GM23338 (cell line): ENCODE measurements around the gene FOXA1. TPM values are rescaled to one million over a fixed set of nuclear protein-coding genes. Genes with fewer than 3 reads are reported as not detected.

Experiments used
- ATAC-seq: fragments of 200-7000 bp; cut with Tn5 transposase; 3 replicates; pipeline ENCODE4 v1.9.1; 2020
- DNase-seq: peaks from one replicate; pipeline ENCODE4 v3.0.0-alpha.2; 2015; ENCODE audit warnings: low spot score
- H2AFZ ChIP-seq: fragments of 200-600 bp; sonication (generic); 2 replicates; pipeline ENCODE4 v1.8.0; 2016; ENCODE audit warnings: antibody characterized with exemption, mild to moderate bottlenecking, moderate library complexity
- H3F3A ChIP-seq: fragments of 200-600 bp; sonication (generic); replicated peaks from 2 replicates; pipeline ENCODE4 v1.8.0; 2017; ENCODE audit warnings: antibody characterized with exemption, mixed run types, low read depth
- H3K27ac ChIP-seq: fragments of 200-600 bp; sonication (generic); 2 replicates; pipeline ENCODE4 v1.6.1; 2016; ENCODE audit warnings: low read depth
- H3K27me3 ChIP-seq: fragments of 200-600 bp; sonication (generic); 2 replicates; pipeline ENCODE4 v1.8.0; 2016; ENCODE audit warnings: mild to moderate bottlenecking, mixed run types, moderate library complexity; ENCODE audit not compliant: insufficient read depth
- H3K36me3 ChIP-seq: fragments of 200-600 bp; sonication (generic); 2 replicates; pipeline ENCODE4 v1.8.0; 2016; ENCODE audit warnings: mild to moderate bottlenecking; ENCODE audit not compliant: insufficient read depth
- H3K4me1 ChIP-seq: fragments of 200-600 bp; sonication (generic); 2 replicates; pipeline ENCODE4 v1.8.0; 2016; ENCODE audit warnings: mild to moderate bottlenecking, moderate library complexity; ENCODE audit not compliant: insufficient read depth
- H3K4me2 ChIP-seq: fragments of 200-600 bp; sonication (generic); 2 replicates; pipeline ENCODE4 v1.7.1; 2017; ENCODE audit warnings: mixed run types
- H3K4me3 ChIP-seq: fragments of 200-600 bp; sonication (generic); 2 replicates; pipeline ENCODE4 v1.6.1; 2016; ENCODE audit warnings: mixed run types
- H3K79me2 ChIP-seq: fragments of 200-600 bp; sonication (generic); replicated peaks from 2 replicates; pipeline ENCODE4 v1.8.0; 2017; ENCODE audit warnings: mild to moderate bottlenecking; ENCODE audit not compliant: insufficient read depth
- H3K9me2 ChIP-seq: fragments of 200-600 bp; sonication (generic); 2 replicates; pipeline ENCODE4 v1.8.0; 2017; ENCODE audit not compliant: insufficient read depth
- H4K20me1 ChIP-seq: fragments of 200-600 bp; sonication (generic); replicated peaks from 2 replicates; pipeline ENCODE4 v1.8.0; 2017; ENCODE audit warnings: mild to moderate bottlenecking; ENCODE audit not compliant: insufficient read depth
- H3K27ac Mint-ChIP-seq: 2 replicates; pipeline ENCODE4 v1.8.0; 2020; ENCODE audit warnings: inconsistent platforms, mild to moderate bottlenecking, moderate library complexity, mixed read lengths
- H3K27me3 Mint-ChIP-seq: 3 replicates; pipeline ENCODE4 v1.8.0; 2022; ENCODE audit warnings: low read depth, mild to moderate bottlenecking, moderate library complexity, mixed read lengths, inconsistent platforms; ENCODE audit not compliant: insufficient read depth, poor library complexity
- H3K36me3 Mint-ChIP-seq: 3 replicates; pipeline ENCODE4 v1.8.0; 2021; ENCODE audit warnings: low read depth, mild to moderate bottlenecking, inconsistent platforms, moderate library complexity, mixed read lengths
- H3K4me1 Mint-ChIP-seq: 3 replicates; pipeline ENCODE4 v1.8.0; 2020; ENCODE audit warnings: mild to moderate bottlenecking, inconsistent platforms, mixed read lengths
- H3K4me3 Mint-ChIP-seq: 3 replicates; pipeline ENCODE4 v1.8.0; 2021; ENCODE audit warnings: moderate library complexity, mild to moderate bottlenecking, inconsistent platforms, mixed read lengths
- H3K9me3 Mint-ChIP-seq: 3 replicates; pipeline ENCODE4 v1.8.0; 2020; ENCODE audit warnings: moderate library complexity, mild to moderate bottlenecking, inconsistent platforms, mixed read lengths
- CTCF ChIP-seq, 2 experiments: fragments of 200-600 bp in 1 of 2; sonication (generic) in 1 of 2; conservative IDR thresholded peaks; 2 replicates each; pipeline versions ENCODE4 v1.5.1 to v1.6.1; 2016 to 2017; ENCODE audit warnings: antibody characterized with exemption in 2 of 2, low read depth in 2 of 2, mild to moderate bottlenecking in 2 of 2, moderate library complexity in 1 of 2
- EZH2 ChIP-seq: fragments of 200-600 bp; sonication (generic); IDR thresholded peaks from one replicate; pipeline ENCODE4 v1.8.0; 2017; ENCODE audit warnings: antibody characterized with exemption, mild to moderate bottlenecking, low read depth; ENCODE audit not compliant: unreplicated experiment
- EZH2phosphoT487 ChIP-seq: fragments of 200-600 bp; sonication (generic); IDR thresholded peaks from one replicate; pipeline ENCODE4 v1.8.1; 2018; ENCODE audit warnings: antibody characterized with exemption; ENCODE audit not compliant: unreplicated experiment
- JUNB ChIP-seq: IDR thresholded peaks from one replicate; pipeline ENCODE4 v1.6.1; 2016; ENCODE audit warnings: antibody characterized with exemption; ENCODE audit not compliant: unreplicated experiment
- NANOG ChIP-seq: IDR thresholded peaks from 2 replicates; pipeline ENCODE4 v1.6.1; 2016; ENCODE audit warnings: antibody characterized with exemption, borderline replicate concordance
- POLR2AphosphoS5 ChIP-seq: IDR thresholded peaks from 2 replicates; pipeline ENCODE4 v1.6.1; 2016; ENCODE audit warnings: antibody characterized with exemption, low read depth
- STAT1 ChIP-seq: IDR thresholded peaks from one replicate; pipeline ENCODE4 v1.6.1; 2016; ENCODE audit warnings: antibody characterized with exemption; ENCODE audit not compliant: unreplicated experiment
- ZNF114 ChIP-seq: fragments of 250-450 bp; sonication (Bioruptor Pico); IDR thresholded peaks from 2 replicates; pipeline ENCODE4 v1.5.0; 2020; ENCODE audit warnings: mild to moderate bottlenecking, moderate library complexity
- ZNF331 ChIP-seq: fragments of 250-450 bp; sonication (Bioruptor Pico); IDR thresholded peaks from 2 replicates; pipeline ENCODE4 v1.5.0; 2020; ENCODE audit warnings: low read depth, mild to moderate bottlenecking, moderate library complexity
- polyA plus RNA-seq: library from polyadenylated mRNA; unstranded; fragments of >200 nt; fragmentation: Nextera tagmentation; extraction: Ambion mirVana; gene quantifications from 2 replicates; pipeline ENCODE4 v1.2.1, GENCODE V29; 2016
- total RNA-seq: library from RNA; depleted of rRNA; stranded (reverse); fragments of >200 nt; shearing (Covaris generic); gene quantifications from 2 replicates; pipeline ENCODE4 v1.2.3, GENCODE V29; 2014

FOXA1 gene
- total and polyA plus RNA-seq, 2 experiments from 2014 or later: not detected

- no peak overlapping the region for H3K4me3 ChIP-seq
- H3K36me3 Mint-ChIP-seq: no peaks in the 10 kb centered on the region
- no peaks in the 10 kb centered on the region for H3F3A ChIP-seq
- peaks cover 69% of the 10 kb centered on the region for H3K27me3 ChIP-seq
- no peaks in the 10 kb centered on the region for H3K36me3 ChIP-seq
- H3K4me2 ChIP-seq: no peak overlapping the region
- no peaks in the 10 kb centered on the region; the same call in 1 of the 3 replicates for H3K9me3 Mint-ChIP-seq
- no peaks in the 10 kb centered on the region for H3K4me1 Mint-ChIP-seq
- no peaks in the 10 kb centered on the region for H3K79me2 ChIP-seq
- no peak for TF ChIP-seq ZNF114 (CRISPR knock-in tag)
- TF ChIP-seq EZH2phosphoT487: no peak
- H3K4me1 ChIP-seq: no peaks in the 10 kb centered on the region
- no peak overlapping the region for H2AFZ ChIP-seq
- ATAC-seq (no peak), DNase-seq (no peak)
- H3K27ac ChIP-seq: no peak overlapping the region
- no peak overlapping the region for H3K4me3 Mint-ChIP-seq
- no peaks in the 10 kb centered on the region for H3K9me2 ChIP-seq
- H3K27me3 Mint-ChIP-seq: peaks cover 39% of the 10 kb centered on the region
- no peaks in the 10 kb centered on the region for H4K20me1 ChIP-seq
- no peak overlapping the region for H3K27ac Mint-ChIP-seq
Observed at GRCh38 chr14:37623971-37624370, 28.9 kb upstream of the FOXA1 start.

- Mint-ChIP-seq H3K27me3 (peaks cover 39% of the 10 kb centered on the region), H3K4me1 (no peaks in the 10 kb centered on the region), H3K9me3 (no peaks in the 10 kb centered on the region; the same call in 1 of the 3 replicates), H3K27ac (no peak overlapping the region), H3K36me3 (no peaks in the 10 kb centered on the region), H3K4me3 (no peak overlapping the region)
- Histone ChIP-seq H2AFZ (no peak overlapping the region), H3K4me2 (no peak overlapping the region), H3K9me2 (no peaks in the 10 kb centered on the region), H3F3A (no peaks in the 10 kb centered on the region), H4K20me1 (no peaks in the 10 kb centered on the region), H3K79me2 (no peaks in the 10 kb centered on the region), H3K36me3 (no peaks in the 10 kb centered on the region), H3K27ac (no peak overlapping the region), H3K27me3 (peaks cover 69% of the 10 kb centered on the region), H3K4me3 (no peak overlapping the region), H3K4me1 (no peaks in the 10 kb centered on the region)
- DNase-seq (no peak), ATAC-seq (no peak)
- no peak for TF ChIP-seq ZNF331 (CRISPR knock-in tag)
- no peak for TF ChIP-seq CTCF (conservative IDR thresholded peaks at IDR 0.05; ENCODE audit: low read depth in 2 of 2)
- no peak for TF ChIP-seq JUNB
- no peak for TF ChIP-seq STAT1
- no peak for TF ChIP-seq EZH2
Observed at GRCh38 chr14:37623426-37623951, 28.4 kb upstream of the FOXA1 start.

DNA sequence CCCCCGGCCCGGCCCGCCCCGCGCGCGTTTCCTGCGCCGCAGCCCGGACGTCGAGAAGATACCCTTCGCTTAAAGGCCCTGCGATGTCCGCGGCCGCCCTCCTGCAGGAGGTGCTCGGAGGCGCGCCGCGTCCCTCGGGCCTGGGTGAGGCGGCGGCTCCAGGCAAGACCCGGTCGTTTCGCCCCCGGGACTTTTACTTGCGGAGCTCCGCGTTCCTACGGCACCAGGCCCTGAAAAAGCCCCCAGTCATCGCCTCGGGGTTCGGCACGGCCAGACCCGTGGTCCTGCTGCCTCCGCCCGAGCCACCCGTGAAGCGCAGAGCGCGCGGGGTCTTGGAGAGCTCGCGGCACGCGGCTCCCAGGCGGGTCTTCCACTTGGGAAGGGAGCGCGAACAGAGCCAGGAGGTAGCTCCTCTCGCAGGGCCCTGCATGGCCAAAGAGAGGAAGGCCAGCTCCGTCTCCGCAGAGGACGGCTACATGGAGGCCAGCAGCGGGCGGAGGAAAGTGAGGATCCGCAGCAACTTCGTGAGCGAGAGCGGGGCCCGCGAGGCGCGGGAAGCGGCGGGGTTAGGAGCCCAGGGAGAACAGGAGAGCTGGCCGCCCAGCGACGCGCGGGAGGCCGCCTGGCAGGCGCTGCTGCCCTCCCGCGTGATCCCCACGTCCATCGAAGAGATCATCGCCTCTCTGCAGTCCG, 27.3 kb upstream of the FOXA1 start:
- DNase-seq (peak; percentile 86), ATAC-seq (peak; percentile 96)
- Histone ChIP-seq H3K36me3 (no peaks in the 10 kb centered on the region), H3K27ac (no peak overlapping the region), H3K4me1 (no peaks in the 10 kb centered on the region), H3K9me2 (no peaks in the 10 kb centered on the region), H3K79me2 (no peaks in the 10 kb centered on the region), H3F3A (no peaks in the 10 kb centered on the region), H3K4me3 (peak overlapping the region; percentile 62), H3K27me3 (peaks cover 69% of the 10 kb centered on the region), H2AFZ (peak overlapping the region; percentile 95), H3K4me2 (peak overlapping the region; percentile 90), H4K20me1 (no peaks in the 10 kb centered on the region)
- peak overlapping the region; percentile 67 for H3K4me3 Mint-ChIP-seq
- no peak overlapping the region for H3K27ac Mint-ChIP-seq
- peak; percentile 56 for TF ChIP-seq EZH2
- no peak; a peak in 1 of 4 replicates for TF ChIP-seq CTCF (conservative IDR thresholded peaks at IDR 0.05; ENCODE audit: low read depth in 2 of 2)
- TF ChIP-seq POLR2AphosphoS5: no peak
- TF ChIP-seq NANOG: no peak
- H3K9me3 Mint-ChIP-seq: peaks cover 2% of the 10 kb centered on the region; the same call in 1 of the 3 replicates
- H3K27me3 Mint-ChIP-seq: peaks cover 39% of the 10 kb centered on the region
- H3K36me3 Mint-ChIP-seq: no peaks in the 10 kb centered on the region
- H3K4me1 Mint-ChIP-seq: no peaks in the 10 kb centered on the region
